HepG2 (cell line): ENCODE data around the gene C19orf44. TPM values are rescaled to one million over a fixed set of nuclear protein-coding genes. Genes with fewer than 3 reads are reported as not detected.
A peak's percentile ranks its signal among the peaks of the same experiment; 100 is the strongest.

ENCODE experiments used
- ATAC-seq: fragments of 200-7000 bp; cut with Tn5 transposase; 3 replicates; pipeline ENCODE4 v1.9.1; 2020; ENCODE audit warnings: mild to moderate bottlenecking, moderate library complexity
- BruUV-seq: library from RNA; stranded (reverse); fragments of 400-500 nt; replicated peaks from 2 replicates; lab custom pipeline; 2021; lab: Mats Ljungman, UMichigan
- CTCF ChIA-PET: fragments of 300-600 bp; formaldehyde crosslinking; extraction: SDS; loops from one replicate; lab custom pipeline; 2021; ENCODE audit warnings: low total read pairs, inconsistent platforms, low intra/inter-chr PET ratio; lab: Yijun Ruan, JAX
- POLR2A ChIA-PET: fragments of 350-600 bp; sonication (Branson Sonifier 250); formaldehyde crosslinking; loops from one replicate; lab custom pipeline; 2020; ENCODE audit warnings: antibody characterized with exemption, inconsistent platforms; lab: Yijun Ruan, JAX
- DNase-seq: peaks from one replicate; pipeline ENCODE4 v3.0.0-alpha.2; 2015; ENCODE audit warnings: low spot score
- FAIRE-seq: peaks from 3 replicates; lab custom pipeline; 2011; peaks lifted over from hg19 to GRCh38; lab: Jason Lieb, UNC
- H2AFZ ChIP-seq: one replicate; pipeline ENCODE4 v1.6.1; 2011; ENCODE audit warnings: low read length, inconsistent platforms
- H3K27ac ChIP-seq: fragments of 300-600 bp; 3 replicates; pipeline ENCODE4 v1.8.0; 2011; ENCODE audit warnings: mixed run types, mild to moderate bottlenecking, mixed read lengths, low read length, inconsistent platforms; ENCODE audit not compliant: insufficient read depth; ENCODE audit errors: extremely low read length
- H3K27me3 ChIP-seq, 2 experiments: fragments of 200-600 bp in 1 of 2; 2 replicates in 1 of 2; 3 replicates in 1 of 2; pipeline versions ENCODE4 v1.6.0 to v1.8.0; 2011; ENCODE audit warnings: low read length in 2 of 2, mild to moderate bottlenecking in 2 of 2, moderate library complexity in 2 of 2, inconsistent platforms in 1 of 2; ENCODE audit not compliant: insufficient read depth in 2 of 2, control insufficient read depth in 1 of 2
- H3K36me3 ChIP-seq, 2 experiments: fragments of 200-600 bp in 1 of 2; replicated peaks in 1 of 2; 2 replicates in 1 of 2; 3 replicates in 1 of 2; pipeline versions ENCODE4 v1.5.1 to v1.8.0; 2011; ENCODE audit warnings: low read length in 2 of 2, inconsistent platforms in 1 of 2; ENCODE audit not compliant: insufficient read depth in 2 of 2, control insufficient read depth in 1 of 2
- H3K4me1 ChIP-seq: 2 replicates; pipeline ENCODE4 v1.5.1; 2012; ENCODE audit warnings: low read length, inconsistent platforms; ENCODE audit not compliant: insufficient read depth
- H3K4me2 ChIP-seq: 2 replicates; pipeline ENCODE4 v1.6.0; 2011; ENCODE audit warnings: low read depth, low read length, inconsistent platforms
- H3K4me3 ChIP-seq, 3 experiments: fragments of 200-600 bp in 1 of 3; sonication (generic), shearing (Covaris generic) in 1 of 3; replicated peaks in 1 of 3; 2 replicates each; pipeline ENCODE4 v1.5.1; 2011 to 2016; ENCODE audit warnings: low read length in 3 of 3, inconsistent platforms in 2 of 3, low read depth in 2 of 3, mild to moderate bottlenecking in 2 of 3, control low read depth in 1 of 3, mixed read lengths in 1 of 3; ENCODE audit not compliant: insufficient read depth in 1 of 3
- H3K79me2 ChIP-seq: one replicate; pipeline ENCODE4 v1.6.1; 2011; ENCODE audit warnings: low read length, inconsistent platforms; ENCODE audit not compliant: insufficient read depth
- H3K9ac ChIP-seq: 2 replicates; pipeline ENCODE4 v1.6.0; 2011; ENCODE audit warnings: mild to moderate bottlenecking, low read depth, low read length, inconsistent platforms; ENCODE audit not compliant: insufficient read depth
- H3K9me3 ChIP-seq: 2 replicates; pipeline ENCODE4 v1.5.1; 2012; ENCODE audit warnings: mild to moderate bottlenecking, low read length
- H4K20me1 ChIP-seq: 2 replicates; pipeline ENCODE4 v1.6.0; 2011; ENCODE audit warnings: inconsistent platforms, mild to moderate bottlenecking, low read length, moderate library complexity; ENCODE audit not compliant: insufficient read depth
- AGO2 ChIP-seq: fragments of 200-400 bp; formaldehyde crosslinking; optimal IDR thresholded peaks from 2 replicates; pipeline ENCODE3; 2017; ENCODE audit warnings: mild to moderate bottlenecking, low read depth, low read length, moderate library complexity
- CEBPB ChIP-seq: IDR thresholded peaks from 2 replicates; pipeline ENCODE4 v1.6.1; 2011; ENCODE audit warnings: low read depth, low read length, improper control_type of control experiment, borderline replicate concordance
- RXRA ChIP-seq: sonication (generic); formaldehyde crosslinking; IDR thresholded peaks from 2 replicates; pipeline ENCODE4 v1.5.1; 2020; ENCODE audit warnings: missing genetic modification reagents
- SP5 ChIP-seq: IDR thresholded peaks from 2 replicates; pipeline ENCODE4 v1.6.1; 2016; ENCODE audit warnings: low read depth, borderline replicate concordance
- WGBS: methylation state at CpG from one replicate; pipeline ENCODE4 v1.1.6; 2017; ENCODE audit warnings: low lambda C conversion rate; 5-methylcytosine and 5-hydroxymethylcytosine counted together
- in situ Hi-C: cut with HindIII; loops from 2 replicates; pipeline ENCODE4 v1.10.0; 2017; ENCODE audit warnings: low pct_unique_long_range_greater_than_20kb; ENCODE audit not compliant: extremely low pct_ligation_motif_present
- intact Hi-C: fragments of 100-400 bp; cut with micrococcal nuclease; formaldehyde crosslinking; loops from one replicate; pipeline ENCODE4 v1.10.0; 2022; ENCODE audit not compliant: unreplicated experiment
- polyA plus RNA-seq, 8 experiments: library from polyadenylated mRNA; depleted of rRNA in 3 of 8; stranded (reverse) in 7 of 8; unstranded in 1 of 8; fragments of >200 nt; fragmentation: Illumina TruSeq in 4 of 8; extraction: Trizol in 4 of 8; gene quantifications; 2 replicates each; pipeline versions ENCODE4 v1.2.1 to v1.2.3, GENCODE V29; 2011 to 2016; ENCODE audit warnings: low read depth in 4 of 8, missing spikeins in 1 of 8, mixed read lengths in 1 of 8; ENCODE audit not compliant: insufficient read depth in 1 of 8
- total RNA-seq, 5 experiments: library from RNA; depleted of rRNA; stranded (reverse); fragments of >200 nt; fragmentation: Illumina TruSeq; extraction: Trizol; gene quantifications; 2 replicates each; pipeline ENCODE4 v1.2.3, GENCODE V29; 2016; ENCODE audit warnings: low read depth in 1 of 5
- TF ChIP-seq, protein P1 (sequence below): sonication (generic); formaldehyde crosslinking; IDR thresholded peaks from 2 replicates; pipeline ENCODE4 v1.4.0; 2020; ENCODE audit warnings: missing genetic modification reagents
- TF ChIP-seq, protein P2 (sequence below): sonication (generic); formaldehyde crosslinking; IDR thresholded peaks from 2 replicates; pipeline ENCODE4 v1.4.0; 2020; ENCODE audit warnings: missing genetic modification reagents

Gene C19orf44
- total and polyA plus RNA-seq, 2 of the 13 experiments (the other 11 are each of a cell fraction or from before 2014, with no cell fraction given), result 3.2 to 4.3 TPM

DNA sequence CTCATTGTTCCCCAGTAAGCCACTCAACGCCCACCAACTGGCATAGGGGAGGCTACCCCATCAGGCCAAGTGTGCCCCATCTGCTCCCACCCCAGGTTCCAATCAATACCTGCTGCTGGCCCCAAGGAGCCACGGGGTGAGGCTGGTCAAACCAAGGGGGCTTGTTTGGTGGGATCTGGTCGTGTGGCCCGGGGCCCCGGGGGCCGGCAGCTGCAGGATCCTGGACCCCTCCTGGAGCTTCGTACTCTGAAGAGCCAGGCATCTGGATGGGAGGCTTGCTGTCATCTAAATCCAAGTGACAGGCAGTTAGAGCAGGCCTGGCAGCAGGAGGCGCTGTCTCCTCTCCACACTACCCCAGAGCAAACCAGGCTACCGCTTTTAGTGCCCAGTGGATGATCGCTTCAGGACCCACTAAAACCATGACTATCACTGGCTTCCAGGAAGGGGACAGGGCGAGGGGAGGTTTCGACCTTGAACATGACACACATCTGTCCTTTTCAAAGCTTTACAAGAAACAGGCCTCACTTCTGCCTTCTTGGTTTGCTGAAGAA, 31.9 kb downstream of the C19orf44 start (continued):
- TF ChIP-seq, protein P1, sequence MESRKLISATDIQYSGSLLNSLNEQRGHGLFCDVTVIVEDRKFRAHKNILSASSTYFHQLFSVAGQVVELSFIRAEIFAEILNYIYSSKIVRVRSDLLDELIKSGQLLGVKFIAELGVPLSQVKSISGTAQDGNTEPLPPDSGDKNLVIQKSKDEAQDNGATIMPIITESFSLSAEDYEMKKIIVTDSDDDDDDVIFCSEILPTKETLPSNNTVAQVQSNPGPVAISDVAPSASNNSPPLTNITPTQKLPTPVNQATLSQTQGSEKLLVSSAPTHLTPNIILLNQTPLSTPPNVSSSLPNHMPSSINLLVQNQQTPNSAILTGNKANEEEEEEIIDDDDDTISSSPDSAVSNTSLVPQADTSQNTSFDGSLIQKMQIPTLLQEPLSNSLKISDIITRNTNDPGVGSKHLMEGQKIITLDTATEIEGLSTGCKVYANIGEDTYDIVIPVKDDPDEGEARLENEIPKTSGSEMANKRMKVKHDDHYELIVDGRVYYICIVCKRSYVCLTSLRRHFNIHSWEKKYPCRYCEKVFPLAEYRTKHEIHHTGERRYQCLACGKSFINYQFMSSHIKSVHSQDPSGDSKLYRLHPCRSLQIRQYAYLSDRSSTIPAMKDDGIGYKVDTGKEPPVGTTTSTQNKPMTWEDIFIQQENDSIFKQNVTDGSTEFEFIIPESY, result peak; percentile 16; the same call in 1 of the 2 replicates
- TF ChIP-seq, protein P2, sequence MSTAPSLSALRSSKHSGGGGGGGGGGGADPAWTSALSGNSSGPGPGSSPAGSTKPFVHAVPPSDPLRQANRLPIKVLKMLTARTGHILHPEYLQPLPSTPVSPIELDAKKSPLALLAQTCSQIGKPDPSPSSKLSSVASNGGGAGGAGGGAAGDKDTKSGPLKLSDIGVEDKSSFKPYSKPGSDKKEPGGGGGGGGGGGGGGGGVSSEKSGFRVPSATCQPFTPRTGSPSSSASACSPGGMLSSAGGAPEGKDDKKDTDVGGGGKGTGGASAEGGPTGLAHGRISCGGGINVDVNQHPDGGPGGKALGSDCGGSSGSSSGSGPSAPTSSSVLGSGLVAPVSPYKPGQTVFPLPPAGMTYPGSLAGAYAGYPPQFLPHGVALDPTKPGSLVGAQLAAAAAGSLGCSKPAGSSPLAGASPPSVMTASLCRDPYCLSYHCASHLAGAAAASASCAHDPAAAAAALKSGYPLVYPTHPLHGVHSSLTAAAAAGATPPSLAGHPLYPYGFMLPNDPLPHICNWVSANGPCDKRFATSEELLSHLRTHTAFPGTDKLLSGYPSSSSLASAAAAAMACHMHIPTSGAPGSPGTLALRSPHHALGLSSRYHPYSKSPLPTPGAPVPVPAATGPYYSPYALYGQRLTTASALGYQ (CRISPR knock-in tag), result no peak
- TF ChIP-seq, all 625 proteins: peak for 4

DNA sequence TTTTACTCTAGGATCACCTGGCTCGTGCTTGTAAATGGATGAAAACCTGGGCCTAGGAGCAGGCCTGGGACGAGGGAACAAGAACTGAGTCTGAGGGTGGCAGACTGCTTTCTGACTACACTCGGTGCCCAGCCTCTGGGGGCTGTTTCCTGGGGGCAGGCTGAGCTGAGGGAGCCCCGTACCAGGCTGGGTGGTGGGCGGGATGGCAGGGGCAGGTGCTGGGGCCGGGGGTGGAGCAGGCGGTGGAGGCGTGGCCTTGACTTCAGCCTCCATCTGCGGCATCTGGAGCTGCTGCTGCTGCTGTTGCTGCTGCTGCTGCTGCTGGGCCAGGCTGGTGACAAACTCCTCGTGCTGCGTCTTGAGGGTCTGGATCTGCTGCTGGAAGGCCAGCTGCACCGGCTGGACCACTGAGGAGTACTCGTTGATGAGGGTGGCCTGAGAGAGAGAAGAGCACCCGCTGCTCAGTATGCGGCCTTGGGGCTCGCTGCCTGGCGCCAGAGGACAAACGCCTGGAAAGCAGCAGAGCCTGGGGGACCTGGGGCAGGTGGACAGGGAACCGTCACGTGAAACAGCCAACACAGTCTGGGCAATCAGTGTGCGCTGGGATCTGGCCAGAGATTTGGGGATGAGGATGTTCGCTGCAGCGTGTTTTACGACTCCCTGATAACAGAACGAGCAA, 33.4 kb downstream of the C19orf44 start:
- H3K36me3 ChIP-seq, result peaks cover 50 to 97% of the 10 kb centered on the region in 2 experiments; a peak in 4 of 5 replicates
- no peak overlapping the region for H3K9ac ChIP-seq
- 0 out of 2 replicates have a peak, but pooled peaks cover 3% of the 10 kb centered on the region for H4K20me1 ChIP-seq
- no peak for DNase-seq
- FAIRE-seq, result no peak
- no peaks in the 10 kb centered on the region for H3K9me3 ChIP-seq
- CTCF ChIA-PET, result no interaction called here
- no peak overlapping the region for H3K4me3 ChIP-seq
- intact Hi-C loops, result no loop called here
- H3K79me2 ChIP-seq, result no peaks in the 10 kb centered on the region
- no TSS peak for BruUV-seq
- ATAC-seq, result no peak
- no peak for TF ChIP-seq RXRA (CRISPR knock-in tag)
- peak; percentile 37 for TF ChIP-seq AGO2
- TF ChIP-seq CEBPB, result no peak
- TF ChIP-seq SP5 (CRISPR knock-in tag), result no peak
- H2AFZ ChIP-seq, result no peak overlapping the region
- WGBS, result 98% methylated on average over 13 of the region's 25 CpGs
- H3K4me2 ChIP-seq, result no peak overlapping the region
- POLR2A ChIA-PET, result no interaction called here
- H3K27me3 ChIP-seq, result no peaks in the 10 kb centered on the region
- in situ Hi-C loops, result no loop called here
- no peak overlapping the region for H3K27ac ChIP-seq
- H3K4me1 ChIP-seq, result no peaks in the 10 kb centered on the region
